IPS-15b (cell line): ENCODE data around the gene GADD45A.

Experiments
- H3K27me3 ChIP-seq: one replicate; pipeline ENCODE4 v1.6.1; 2013; ENCODE audit warnings: low read length; ENCODE audit not compliant: control insufficient read depth, insufficient read depth
- H3K36me3 ChIP-seq: one replicate; pipeline ENCODE4 v1.6.1; 2013; ENCODE audit warnings: low read length; ENCODE audit not compliant: control insufficient read depth, insufficient read depth
- H3K4me1 ChIP-seq: one replicate; pipeline ENCODE4 v1.6.1; 2013; ENCODE audit warnings: mild to moderate bottlenecking, low read length; ENCODE audit not compliant: control insufficient read depth, insufficient read depth
- H3K4me3 ChIP-seq: one replicate; pipeline ENCODE4 v1.5.1; 2013; ENCODE audit warnings: low read depth, low read length
- H3K9ac ChIP-seq: one replicate; pipeline ENCODE4 v1.6.1; 2013; ENCODE audit warnings: low read depth, mild to moderate bottlenecking, low read length
- H3K9me3 ChIP-seq: one replicate; pipeline ENCODE4 v1.6.1; 2013; ENCODE audit warnings: mild to moderate bottlenecking, low read length; ENCODE audit not compliant: control insufficient read depth, insufficient read depth

GADD45A gene

DNA sequence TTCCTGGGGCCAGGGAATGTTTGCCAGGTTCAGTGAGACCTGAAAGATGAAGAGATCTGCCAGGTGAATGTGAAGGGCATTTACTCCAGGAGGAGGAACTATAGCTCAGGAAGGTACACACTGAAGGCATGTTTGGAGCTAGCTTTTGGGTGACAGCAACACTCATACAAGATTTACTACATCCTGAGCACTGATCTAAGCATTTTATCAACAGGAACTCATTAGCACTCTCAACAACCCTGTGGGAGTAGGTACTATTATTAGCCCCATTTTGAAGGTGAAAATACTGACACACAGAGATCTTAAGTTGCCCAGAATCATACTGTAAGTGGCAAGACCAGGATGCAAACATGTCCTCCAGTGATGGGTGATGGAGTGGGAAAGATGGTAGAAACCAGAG is 6.7 kb downstream of the GADD45A start:
- Histone ChIP-seq H3K9ac (no peak overlapping the region), H3K27me3 (no peaks in the 10 kb centered on the region), H3K9me3 (no peaks in the 10 kb centered on the region), H3K36me3 (peaks cover 10% of the 10 kb centered on the region), H3K4me1 (no peaks in the 10 kb centered on the region), H3K4me3 (no peak overlapping the region)

DNA sequence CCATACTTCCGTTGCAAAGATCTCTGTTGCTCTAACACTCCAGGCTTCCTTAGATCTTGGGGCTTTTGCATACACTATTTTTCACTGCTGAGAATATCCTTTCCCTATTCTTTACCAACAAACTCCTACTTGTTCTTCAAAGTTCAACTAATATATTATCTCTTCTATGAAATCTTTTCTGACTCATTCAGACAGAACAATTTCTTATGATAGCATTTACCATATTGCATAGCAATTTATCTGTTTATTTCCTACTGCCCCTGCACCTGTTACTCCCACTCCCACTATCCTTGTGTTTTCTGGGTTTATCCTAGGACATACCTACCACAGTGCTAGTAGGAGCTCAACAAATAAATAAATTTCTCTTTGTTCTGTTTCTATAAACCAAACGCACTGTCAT is 11.0 kb downstream of the GADD45A start:
- Histone ChIP-seq H3K4me1 (peaks cover under 1% of the 10 kb centered on the region), H3K36me3 (no peaks in the 10 kb centered on the region), H3K9me3 (no peaks in the 10 kb centered on the region), H3K27me3 (no peaks in the 10 kb centered on the region), H3K9ac (no peak overlapping the region), H3K4me3 (no peak overlapping the region)

DNA sequence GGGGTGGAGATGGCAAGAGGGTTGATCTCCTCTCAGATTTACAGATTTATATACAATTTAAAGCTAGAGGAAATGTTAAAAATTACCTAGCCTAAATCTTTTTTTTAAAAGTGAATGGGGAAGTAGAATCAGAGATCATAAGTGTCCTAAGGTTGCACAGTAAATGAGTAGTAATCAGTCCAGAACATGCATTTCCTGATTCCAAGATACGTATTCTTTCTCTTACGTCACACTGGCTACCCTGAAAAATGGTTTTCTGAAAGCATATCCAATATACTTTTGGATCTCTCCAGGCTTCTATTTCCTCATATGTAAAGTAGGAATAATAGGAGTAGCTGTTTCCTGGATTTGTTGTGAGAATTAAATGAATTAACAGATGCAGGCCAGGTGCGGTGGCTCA is 11.7 kb downstream of the GADD45A start:
- peaks cover 4% of the 10 kb centered on the region for H3K4me1 ChIP-seq
- no peak overlapping the region for H3K4me3 ChIP-seq
- H3K9ac ChIP-seq = no peak overlapping the region
- no peaks in the 10 kb centered on the region for H3K9me3 ChIP-seq
- H3K36me3 ChIP-seq = no peaks in the 10 kb centered on the region
- H3K27me3 ChIP-seq = no peaks in the 10 kb centered on the region

DNA sequence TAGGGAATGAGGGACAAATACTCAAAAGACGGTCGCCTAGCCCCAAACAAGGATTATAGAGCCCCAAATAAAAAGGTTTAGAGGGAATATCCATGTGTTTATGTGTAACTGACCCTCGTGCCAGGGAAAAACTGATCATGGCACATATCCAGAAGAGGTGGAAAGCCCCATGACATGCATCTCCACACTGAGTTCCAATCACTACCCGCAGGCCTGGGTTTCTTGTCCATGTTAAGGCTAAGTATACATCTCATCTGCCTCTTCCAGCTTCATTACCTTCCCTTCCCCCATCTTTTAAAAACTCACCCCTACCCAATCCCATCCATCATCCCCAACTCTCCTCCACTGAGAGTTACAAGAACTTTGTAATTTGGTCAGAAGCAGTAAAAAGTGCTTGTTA is 15.2 kb downstream of the GADD45A start:
- H3K36me3 ChIP-seq = no peaks in the 10 kb centered on the region
- no peak overlapping the region for H3K4me3 ChIP-seq
- H3K4me1 ChIP-seq = peaks cover 4% of the 10 kb centered on the region
- no peaks in the 10 kb centered on the region for H3K27me3 ChIP-seq
- H3K9ac ChIP-seq = no peak overlapping the region
- no peaks in the 10 kb centered on the region for H3K9me3 ChIP-seq

DNA sequence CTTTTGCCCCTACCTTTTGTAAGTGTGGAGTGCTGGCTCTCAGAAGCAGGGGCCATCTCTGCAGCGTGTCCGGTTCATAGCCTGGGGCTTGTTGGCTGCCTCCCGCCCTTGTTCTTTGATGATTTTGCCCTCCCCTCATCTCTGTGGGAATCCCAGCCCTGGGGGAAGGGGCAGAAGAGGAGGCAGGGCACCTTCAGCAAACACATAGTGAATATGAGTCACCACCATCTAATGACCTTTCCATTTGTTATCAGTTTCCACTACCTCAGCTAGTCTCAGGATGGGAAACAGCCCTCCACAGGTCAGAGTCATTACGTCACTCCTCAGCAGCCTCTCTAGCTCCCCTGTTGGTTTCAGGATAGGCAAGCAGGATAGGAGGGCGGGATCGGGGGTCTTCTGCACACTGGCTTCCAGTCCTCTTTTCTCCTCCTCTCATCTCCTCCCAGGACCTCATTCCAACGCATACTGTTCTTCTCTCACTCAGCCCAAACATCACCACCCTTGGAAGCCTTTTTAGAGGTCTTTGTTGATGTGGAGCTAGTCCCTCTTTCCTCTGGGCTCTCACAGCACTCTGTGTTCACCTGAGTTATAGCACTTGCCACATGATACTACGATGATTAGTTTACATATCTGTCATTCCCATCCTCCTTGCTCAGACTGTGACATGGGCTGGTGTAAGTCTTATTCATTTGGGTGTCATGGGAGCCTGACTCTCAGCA is 15.8 kb downstream of the GADD45A start:
- Histone ChIP-seq H3K9me3 (no peaks in the 10 kb centered on the region), H3K4me3 (no peak overlapping the region), H3K4me1 (peaks cover 4% of the 10 kb centered on the region), H3K36me3 (no peaks in the 10 kb centered on the region), H3K27me3 (no peaks in the 10 kb centered on the region), H3K9ac (no peak overlapping the region)

DNA sequence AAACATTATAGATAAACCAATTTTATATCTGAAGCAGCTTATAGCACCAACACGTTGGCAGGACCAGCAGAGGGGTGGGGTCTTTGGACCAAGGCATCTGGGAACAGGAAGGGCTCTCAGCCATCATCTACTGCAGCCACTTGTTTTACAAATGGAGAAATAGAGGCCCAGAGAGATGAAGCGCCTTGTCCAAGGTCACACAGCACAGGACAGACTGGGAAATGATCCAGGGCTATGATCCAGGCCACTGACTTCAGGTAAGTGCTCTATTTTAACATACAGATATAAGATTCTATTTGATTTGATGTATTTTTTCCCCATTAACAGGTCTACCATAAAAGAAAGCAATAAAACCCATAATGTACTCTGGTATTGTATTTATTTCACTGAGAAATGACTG is 16.9 kb downstream of the GADD45A start:
- no peaks in the 10 kb centered on the region for H3K9me3 ChIP-seq
- H3K36me3 ChIP-seq = no peaks in the 10 kb centered on the region
- H3K9ac ChIP-seq = no peak overlapping the region
- peaks cover 4% of the 10 kb centered on the region for H3K4me1 ChIP-seq
- H3K4me3 ChIP-seq = no peak overlapping the region
- H3K27me3 ChIP-seq = no peaks in the 10 kb centered on the region

DNA sequence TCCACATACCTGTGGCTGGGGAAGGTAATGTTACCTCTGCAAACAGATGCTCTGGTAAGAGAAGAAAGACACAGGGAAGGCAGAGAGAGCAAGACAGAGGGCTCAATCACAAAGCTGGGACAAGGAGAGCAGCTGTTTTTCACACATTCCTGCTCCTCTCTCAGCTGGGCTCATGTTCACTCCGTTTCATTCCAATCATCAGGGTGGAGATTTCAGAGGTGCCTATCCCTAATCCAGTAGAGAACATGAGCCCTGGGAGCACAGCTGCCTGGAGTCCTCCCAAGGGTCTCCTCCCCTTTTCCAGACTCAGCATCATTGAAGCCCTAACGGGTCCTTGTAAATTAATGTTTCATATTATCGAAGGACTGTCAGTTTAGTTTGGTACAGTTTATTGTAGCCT is 19.4 kb downstream of the GADD45A start:
- no peaks in the 10 kb centered on the region for H3K27me3 ChIP-seq
- no peak overlapping the region for H3K4me3 ChIP-seq
- H3K36me3 ChIP-seq = no peaks in the 10 kb centered on the region
- H3K9ac ChIP-seq = no peak overlapping the region
- H3K9me3 ChIP-seq = no peaks in the 10 kb centered on the region
- H3K4me1 ChIP-seq = peaks cover 4% of the 10 kb centered on the region

DNA sequence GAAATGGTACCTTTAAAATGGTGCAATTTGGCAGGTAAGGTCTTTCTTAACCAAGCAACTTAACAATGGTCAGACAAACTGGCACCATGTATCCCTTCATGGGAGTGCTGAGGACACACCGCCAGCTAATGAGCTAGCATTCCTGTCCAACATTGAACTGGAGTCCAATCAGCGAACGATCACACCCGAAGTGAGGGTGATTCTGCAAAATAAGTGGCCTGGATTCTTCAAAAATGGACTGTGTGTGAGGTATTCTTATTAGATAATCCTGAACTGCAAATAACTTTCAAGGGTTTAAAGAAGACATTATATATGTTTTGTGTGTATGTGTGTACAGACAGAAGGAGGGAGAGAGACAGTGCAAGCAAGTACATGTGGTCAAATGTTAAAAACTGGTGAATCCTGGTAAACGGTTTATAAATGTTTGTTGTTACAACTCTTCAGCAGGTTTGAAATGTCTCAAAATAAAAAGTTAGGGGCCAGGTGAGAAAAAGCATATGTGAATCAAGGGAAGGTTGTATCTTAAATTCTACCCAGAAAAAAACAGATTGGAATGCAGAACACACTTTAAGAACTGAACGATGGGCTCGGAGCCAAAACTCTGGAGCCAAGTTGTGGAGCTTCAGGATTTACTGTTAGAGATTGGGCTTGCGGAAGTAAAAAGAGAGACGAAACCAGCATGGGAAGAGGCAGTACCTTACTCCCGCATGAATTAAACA is 20.9 kb downstream of the GADD45A start:
- Histone ChIP-seq H3K36me3 (no peaks in the 10 kb centered on the region), H3K9ac (no peak overlapping the region), H3K4me3 (no peak overlapping the region), H3K4me1 (peaks cover 3% of the 10 kb centered on the region), H3K27me3 (no peaks in the 10 kb centered on the region), H3K9me3 (no peaks in the 10 kb centered on the region)

DNA sequence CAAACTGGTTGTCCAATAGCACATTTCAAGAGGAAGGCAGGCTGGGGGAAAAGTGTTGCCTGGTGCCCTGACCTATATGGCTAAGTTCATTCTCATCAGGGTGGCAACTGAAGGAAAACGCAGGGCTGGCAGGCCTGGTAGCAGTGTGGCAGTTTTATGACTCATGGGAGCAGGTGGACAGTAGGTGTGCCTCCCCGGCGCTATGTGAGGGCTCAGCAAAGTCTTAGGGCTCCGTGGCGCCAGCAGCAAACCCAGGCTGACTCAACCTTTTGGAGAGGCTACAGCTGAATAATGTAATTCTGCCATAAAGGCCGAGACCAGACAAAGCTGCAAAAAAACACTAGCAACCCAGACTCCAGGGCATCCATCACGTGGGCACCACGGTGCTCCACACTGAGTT is 23.6 kb downstream of the GADD45A start:
- no peaks in the 10 kb centered on the region for H3K36me3 ChIP-seq
- H3K4me1 ChIP-seq = no peaks in the 10 kb centered on the region
- no peaks in the 10 kb centered on the region for H3K27me3 ChIP-seq
- no peak overlapping the region for H3K9ac ChIP-seq
- no peak overlapping the region for H3K4me3 ChIP-seq
- no peaks in the 10 kb centered on the region for H3K9me3 ChIP-seq

DNA sequence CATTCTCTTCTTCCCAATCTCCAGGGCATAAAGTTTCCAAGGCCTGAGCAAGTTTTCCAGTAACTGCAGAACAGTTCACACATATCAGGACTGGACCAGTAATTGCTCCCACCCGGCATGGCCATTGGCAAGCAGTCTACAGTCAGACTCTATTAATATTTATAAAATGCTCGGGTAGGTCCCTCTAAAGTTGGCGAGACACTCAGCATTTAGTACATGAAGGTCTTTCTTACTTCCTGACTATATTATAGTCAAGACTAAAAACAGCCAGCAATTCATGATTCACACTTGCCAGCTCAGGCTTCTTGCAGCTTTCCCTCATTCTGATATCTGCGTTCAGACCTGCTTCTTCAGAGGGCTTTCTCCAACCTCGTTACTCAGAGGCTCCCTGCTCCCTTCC is 25.4 kb downstream of the GADD45A start:
- no peaks in the 10 kb centered on the region for H3K4me1 ChIP-seq
- H3K9ac ChIP-seq = no peak overlapping the region
- H3K4me3 ChIP-seq = no peak overlapping the region

DNA sequence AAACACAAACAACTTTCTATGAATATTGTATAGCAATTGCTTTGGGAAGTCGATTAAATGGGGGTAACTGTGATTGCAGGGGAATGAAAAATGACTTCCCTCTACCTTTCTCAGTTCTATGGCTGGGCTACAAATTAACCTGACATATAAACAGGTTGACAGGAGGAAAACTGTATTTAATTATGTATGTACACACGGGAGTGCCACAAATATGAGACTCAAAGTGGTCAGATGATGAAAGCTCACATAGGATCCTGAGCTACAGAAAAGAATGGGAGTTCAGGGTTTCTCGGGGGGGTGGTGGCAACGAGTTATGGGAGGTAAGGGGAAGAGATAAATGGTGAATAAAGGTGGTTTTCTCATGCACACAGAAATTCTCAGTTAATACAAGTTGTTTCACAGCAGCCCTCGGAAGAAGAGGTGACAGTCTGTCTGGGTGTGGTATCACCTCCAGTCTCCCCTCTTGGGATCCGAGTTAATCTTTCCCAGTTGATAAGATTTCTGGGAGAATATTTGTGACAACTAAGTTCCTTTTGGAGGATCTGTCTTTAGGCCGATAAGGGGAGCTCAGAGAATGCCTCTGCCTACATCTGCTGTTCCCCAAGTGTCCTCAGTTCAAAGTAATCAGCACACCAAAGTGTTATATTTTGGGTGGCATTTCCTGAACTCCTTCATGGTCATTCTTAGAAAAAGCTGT is 26.3 kb downstream of the GADD45A start:
- Histone ChIP-seq H3K4me3 (no peak overlapping the region), H3K27me3 (no peaks in the 10 kb centered on the region), H3K4me1 (no peaks in the 10 kb centered on the region), H3K36me3 (no peaks in the 10 kb centered on the region), H3K9me3 (no peaks in the 10 kb centered on the region), H3K9ac (no peak overlapping the region)

More for the DNA sequence above, 25.4 kb downstream of the GADD45A start:
- H3K9me3 ChIP-seq = no peaks in the 10 kb centered on the region
- no peaks in the 10 kb centered on the region for H3K36me3 ChIP-seq
- H3K27me3 ChIP-seq = no peaks in the 10 kb centered on the region

DNA sequence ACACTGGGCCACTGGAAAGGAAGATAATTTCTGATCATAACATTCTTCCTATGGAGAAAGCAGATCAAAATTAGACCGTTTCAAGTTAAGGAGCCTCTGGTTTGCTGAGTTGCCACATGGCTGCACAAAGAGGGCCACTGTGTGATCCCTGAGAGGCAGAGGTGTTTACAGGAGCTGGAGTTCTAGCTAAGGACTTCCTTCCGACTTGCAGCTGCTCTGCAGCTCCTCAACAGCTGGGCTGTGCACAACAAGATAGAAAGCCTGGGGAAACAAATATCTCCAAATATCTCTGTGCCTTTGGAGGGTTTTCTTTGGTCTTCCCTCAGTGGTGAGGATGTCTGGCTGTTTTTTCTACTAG is 26.8 kb downstream of the GADD45A start:
- no peak overlapping the region for H3K4me3 ChIP-seq
- no peaks in the 10 kb centered on the region for H3K4me1 ChIP-seq
- no peaks in the 10 kb centered on the region for H3K27me3 ChIP-seq
- no peaks in the 10 kb centered on the region for H3K36me3 ChIP-seq
- no peaks in the 10 kb centered on the region for H3K9me3 ChIP-seq
- H3K9ac ChIP-seq = no peak overlapping the region
